Endothelial cell of umbilical vein (primary cell): ENCODE data around the gene AFAP1L2. TPM values are rescaled to one million over a fixed set of nuclear protein-coding genes. Genes with fewer than 3 reads are reported as not detected.

ENCODE experiments used
- BruUV-seq: library from RNA; stranded (reverse); fragments of 400-500 nt; replicated peaks from 2 replicates; lab custom pipeline; 2021; lab: Mats Ljungman, UMichigan
- CTCF ChIA-PET: fragments of 300-600, 350-600 bp; sonication (Branson Sonifier 250); formaldehyde crosslinking; loops from one replicate; lab custom pipeline; 2021; ENCODE audit warnings: antibody characterized with exemption, inconsistent platforms; lab: Charles Lee
- POLR2A ChIA-PET: fragments of 300-600, 350-600 bp; sonication (Branson Sonifier 250); formaldehyde crosslinking; loops from one replicate; lab custom pipeline; 2021; ENCODE audit warnings: antibody characterized with exemption, inconsistent platforms; lab: Charles Lee
- DNase-seq: peaks from one replicate; pipeline ENCODE4 v3.0.0-alpha.2; 2011; ENCODE audit warnings: low read depth, low spot score
- FAIRE-seq: peaks from 2 replicates; lab custom pipeline; 2011; peaks lifted over from hg19 to GRCh38; lab: Jason Lieb, UNC
- H2AFZ ChIP-seq: 2 replicates; pipeline ENCODE4 v1.6.0; 2012; ENCODE audit warnings: low read depth, low read length, control low read depth, inconsistent platforms
- H3K27ac ChIP-seq: 2 replicates; pipeline ENCODE4 v1.5.1; 2011; ENCODE audit warnings: low read depth, mild to moderate bottlenecking, control low read depth, low read length, moderate library complexity; ENCODE audit not compliant: insufficient read depth
- H3K27me3 ChIP-seq, 2 experiments: 2 replicates each; pipeline versions ENCODE4 v1.6.0 to v1.6.1; 2011; ENCODE audit warnings: low read length in 2 of 2, mixed read lengths in 1 of 2; ENCODE audit not compliant: control insufficient read depth in 2 of 2, insufficient read depth in 2 of 2
- H3K36me3 ChIP-seq, 2 experiments: 2 replicates in 1 of 2; 3 replicates in 1 of 2; pipeline ENCODE4 v1.5.1; 2011; ENCODE audit warnings: low read length in 2 of 2, mild to moderate bottlenecking in 1 of 2, moderate library complexity in 1 of 2; ENCODE audit not compliant: control insufficient read depth in 2 of 2, insufficient read depth in 2 of 2; ENCODE audit errors: extremely low read depth in 1 of 2
- H3K4me1 ChIP-seq: 3 replicates; pipeline ENCODE4 v1.5.1; 2011; ENCODE audit warnings: mild to moderate bottlenecking, low read length; ENCODE audit not compliant: control insufficient read depth, insufficient read depth; ENCODE audit errors: extremely low read depth
- H3K4me2 ChIP-seq: 2 replicates; pipeline ENCODE4 v1.6.1; 2011; ENCODE audit warnings: low read length, control low read depth, mixed read lengths; ENCODE audit not compliant: insufficient read depth
- H3K4me3 ChIP-seq, 3 experiments: fragments of 200-600 bp in 1 of 3; sonication (generic), shearing (Covaris generic) in 1 of 3; replicated peaks in 1 of 3; 2 replicates each; pipeline ENCODE4 v1.5.1; 2011 to 2016; ENCODE audit warnings: control low read depth in 3 of 3, low read length in 3 of 3, mild to moderate bottlenecking in 2 of 3, inconsistent platforms in 1 of 3, low read depth in 1 of 3, moderate library complexity in 1 of 3; ENCODE audit not compliant: insufficient read depth in 1 of 3
- H3K79me2 ChIP-seq: 2 replicates; pipeline ENCODE4 v1.6.0; 2012; ENCODE audit warnings: low read length, inconsistent platforms; ENCODE audit not compliant: control insufficient read depth, insufficient read depth
- H3K9ac ChIP-seq: replicated peaks from 2 replicates; pipeline ENCODE3; 2011; ENCODE audit warnings: low read length, control low read depth; ENCODE audit not compliant: insufficient read depth; ENCODE audit errors: extremely low read depth
- H3K9me1 ChIP-seq: replicated peaks from 3 replicates; pipeline ENCODE4 v1.6.0; 2011; ENCODE audit warnings: mild to moderate bottlenecking, low read length; ENCODE audit not compliant: control insufficient read depth, insufficient read depth; ENCODE audit errors: extremely low read depth
- H3K9me3 ChIP-seq: replicated peaks from 2 replicates; pipeline ENCODE4 v1.5.1; 2012; ENCODE audit warnings: low read length, inconsistent platforms; ENCODE audit not compliant: control insufficient read depth, insufficient read depth
- H4K20me1 ChIP-seq: replicated peaks from 2 replicates; pipeline ENCODE3; 2011; ENCODE audit warnings: mild to moderate bottlenecking, low read length; ENCODE audit not compliant: control insufficient read depth, insufficient read depth; ENCODE audit errors: extremely low read depth
- EZH2 ChIP-seq: IDR thresholded peaks from 2 replicates; pipeline ENCODE4 v1.6.1; 2012; ENCODE audit warnings: borderline replicate concordance, low read depth, mild to moderate bottlenecking, moderate library complexity, low read length, inconsistent platforms; ENCODE audit not compliant: severe bottlenecking
- FOS ChIP-seq: IDR thresholded peaks from 2 replicates; pipeline ENCODE4 v1.6.1; 2011; ENCODE audit warnings: mild to moderate bottlenecking, low read length, moderate library complexity, borderline replicate concordance; ENCODE audit not compliant: insufficient read depth
- GATA2 ChIP-seq: IDR thresholded peaks from 2 replicates; pipeline ENCODE4 v1.7.0; 2011; ENCODE audit warnings: low read depth, mild to moderate bottlenecking, moderate library complexity, mixed read lengths, low read length; ENCODE audit not compliant: insufficient read length, insufficient read depth
- MYC ChIP-seq: IDR thresholded peaks from one replicate; pipeline ENCODE4 v1.6.1; 2011; ENCODE audit warnings: mild to moderate bottlenecking, low read depth, low read length
- POLR2A ChIP-seq: IDR thresholded peaks from 2 replicates; pipeline ENCODE4 v1.6.1; 2012; ENCODE audit warnings: low read depth, mild to moderate bottlenecking, control low read depth, low read length
- POLR2AphosphoS5 ChIP-seq: IDR thresholded peaks from 2 replicates; pipeline ENCODE4 v1.6.1; 2012; ENCODE audit warnings: low read depth, mild to moderate bottlenecking, control low read depth, low read length, moderate library complexity; ENCODE audit not compliant: insufficient read depth
- dilution Hi-C: fragments of 300-500 bp; cut with MboI; formaldehyde crosslinking; loops from one replicate; pipeline ENCODE4 v1.15.0; 2019; ENCODE audit warnings: low sequenced_read_pairs; ENCODE audit not compliant: extremely low pct_ligation_motif_present
- intact Hi-C: fragments of 100-400 bp; cut with micrococcal nuclease; formaldehyde crosslinking; loops from one replicate; pipeline ENCODE4 v1.10.0; 2022
- polyA plus RNA-seq, 4 experiments: library from polyadenylated mRNA; depleted of rRNA in 3 of 4; stranded (reverse) in 3 of 4; unstranded in 1 of 4; fragments of >200 nt; gene quantifications; 2 replicates each; pipeline versions ENCODE4 v1.2.1 to v1.2.3, GENCODE V29; 2011 to 2012; ENCODE audit warnings: missing spikeins in 1 of 4
- total RNA-seq: library from RNA; stranded (reverse); gene quantifications from 2 replicates; pipeline ENCODE4 v1.2.3, GENCODE V29; 2021
- TF ChIP-seq, protein P1 (sequence below), 2 donors: IDR thresholded peaks; 1 replicate in 1 of 2; 2 replicates in 1 of 2; pipeline ENCODE4 v1.5.1; 2011; ENCODE audit warnings: low read length in 2 of 2, mild to moderate bottlenecking in 2 of 2, moderate library complexity in 2 of 2, control low read depth in 1 of 2, inconsistent platforms in 1 of 2, low read depth in 1 of 2; ENCODE audit not compliant: insufficient read depth in 1 of 2; ENCODE audit errors: extremely low read depth in 1 of 2
- TF ChIP-seq, protein P2 (sequence below): IDR thresholded peaks from 2 replicates; pipeline ENCODE4 v1.6.1; 2011; ENCODE audit not compliant: insufficient read depth, insufficient read length

Gene AFAP1L2
- total and polyA plus RNA-seq, 2 donors (not counting 3 experiments of a cell fraction or from before 2014, with no cell fraction given) = 0.90 to 4.1 TPM

DNA sequence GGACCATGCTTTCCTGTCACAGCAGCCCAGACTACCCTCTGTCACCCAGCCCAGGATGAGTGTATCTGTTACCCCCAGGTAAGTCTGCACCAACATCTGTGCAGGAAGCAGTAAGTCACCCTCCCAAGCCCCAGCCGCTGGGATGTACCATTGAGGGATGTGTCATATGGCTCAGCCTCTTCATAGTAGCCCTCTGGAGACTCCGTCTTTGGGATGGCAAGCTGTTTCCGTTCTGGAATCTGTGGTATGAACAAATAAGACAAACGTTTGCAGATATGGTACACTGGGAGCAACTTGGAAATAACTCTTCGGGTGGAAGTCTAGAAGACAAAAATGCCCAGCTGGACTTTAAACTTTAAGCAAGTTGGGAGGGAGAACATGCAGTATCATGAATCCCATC is 81.3 kb downstream of the AFAP1L2 start:
- Histone ChIP-seq H2AFZ (no peak overlapping the region), H3K79me2 (no peaks in the 10 kb centered on the region), H3K27me3 (peaks cover 0 to 10% of the 10 kb centered on the region in 2 experiments), H3K4me2 (no peak overlapping the region), H3K9me1 (no peaks in the 10 kb centered on the region), H3K9ac (no peak overlapping the region), H3K27ac (no peak overlapping the region), H3K4me3 (no peak overlapping the region), H3K4me1 (no peaks in the 10 kb centered on the region), H4K20me1 (no peaks in the 10 kb centered on the region), H3K9me3 (no peaks in the 10 kb centered on the region), H3K36me3 (no peaks in the 10 kb centered on the region)
- no TSS peak for BruUV-seq
- TF ChIP-seq GATA2 (no peak), FOS (no peak), POLR2AphosphoS5 (no peak), EZH2 (no peak), MYC (no peak), POLR2A (no peak)
- TF ChIP-seq, protein P1, sequence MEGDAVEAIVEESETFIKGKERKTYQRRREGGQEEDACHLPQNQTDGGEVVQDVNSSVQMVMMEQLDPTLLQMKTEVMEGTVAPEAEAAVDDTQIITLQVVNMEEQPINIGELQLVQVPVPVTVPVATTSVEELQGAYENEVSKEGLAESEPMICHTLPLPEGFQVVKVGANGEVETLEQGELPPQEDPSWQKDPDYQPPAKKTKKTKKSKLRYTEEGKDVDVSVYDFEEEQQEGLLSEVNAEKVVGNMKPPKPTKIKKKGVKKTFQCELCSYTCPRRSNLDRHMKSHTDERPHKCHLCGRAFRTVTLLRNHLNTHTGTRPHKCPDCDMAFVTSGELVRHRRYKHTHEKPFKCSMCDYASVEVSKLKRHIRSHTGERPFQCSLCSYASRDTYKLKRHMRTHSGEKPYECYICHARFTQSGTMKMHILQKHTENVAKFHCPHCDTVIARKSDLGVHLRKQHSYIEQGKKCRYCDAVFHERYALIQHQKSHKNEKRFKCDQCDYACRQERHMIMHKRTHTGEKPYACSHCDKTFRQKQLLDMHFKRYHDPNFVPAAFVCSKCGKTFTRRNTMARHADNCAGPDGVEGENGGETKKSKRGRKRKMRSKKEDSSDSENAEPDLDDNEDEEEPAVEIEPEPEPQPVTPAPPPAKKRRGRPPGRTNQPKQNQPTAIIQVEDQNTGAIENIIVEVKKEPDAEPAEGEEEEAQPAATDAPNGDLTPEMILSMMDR (IDR thresholded peaks at IDR 0.05; ENCODE audit: extremely low read depth in 1 of 2, insufficient read depth in 1 of 2, low read depth in 1 of 2, low read length in 2 of 2) = no peak
- TF ChIP-seq, protein P2, sequence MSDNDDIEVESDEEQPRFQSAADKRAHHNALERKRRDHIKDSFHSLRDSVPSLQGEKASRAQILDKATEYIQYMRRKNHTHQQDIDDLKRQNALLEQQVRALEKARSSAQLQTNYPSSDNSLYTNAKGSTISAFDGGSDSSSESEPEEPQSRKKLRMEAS = no peak
- intact Hi-C loops (no loop called here), dilution Hi-C loops (no loop called here)
- POLR2A ChIA-PET = no interaction called here
- DNase-seq = no peak
- CTCF ChIA-PET = interaction anchor here (1.4 kb wide), 1 partner anchor 19 kb away, joined by 7 read pairs; no protein-coding TSS in a partner anchor
- FAIRE-seq = no peak
